SW 1271 (cell line): ENCODE results near the gene MED12L.
"Not testable (repeated sequence)": the region's sequence is repeated elsewhere in the genome, so short reads cannot be mapped to it uniquely, and the experiment has no call there.

ENCODE experiments used
- DNase-seq, 2 experiments: peaks; one replicate each; lab custom pipeline; 2025; lab: John Stamatoyannopoulos, UW

Gene MED12L, protein sequence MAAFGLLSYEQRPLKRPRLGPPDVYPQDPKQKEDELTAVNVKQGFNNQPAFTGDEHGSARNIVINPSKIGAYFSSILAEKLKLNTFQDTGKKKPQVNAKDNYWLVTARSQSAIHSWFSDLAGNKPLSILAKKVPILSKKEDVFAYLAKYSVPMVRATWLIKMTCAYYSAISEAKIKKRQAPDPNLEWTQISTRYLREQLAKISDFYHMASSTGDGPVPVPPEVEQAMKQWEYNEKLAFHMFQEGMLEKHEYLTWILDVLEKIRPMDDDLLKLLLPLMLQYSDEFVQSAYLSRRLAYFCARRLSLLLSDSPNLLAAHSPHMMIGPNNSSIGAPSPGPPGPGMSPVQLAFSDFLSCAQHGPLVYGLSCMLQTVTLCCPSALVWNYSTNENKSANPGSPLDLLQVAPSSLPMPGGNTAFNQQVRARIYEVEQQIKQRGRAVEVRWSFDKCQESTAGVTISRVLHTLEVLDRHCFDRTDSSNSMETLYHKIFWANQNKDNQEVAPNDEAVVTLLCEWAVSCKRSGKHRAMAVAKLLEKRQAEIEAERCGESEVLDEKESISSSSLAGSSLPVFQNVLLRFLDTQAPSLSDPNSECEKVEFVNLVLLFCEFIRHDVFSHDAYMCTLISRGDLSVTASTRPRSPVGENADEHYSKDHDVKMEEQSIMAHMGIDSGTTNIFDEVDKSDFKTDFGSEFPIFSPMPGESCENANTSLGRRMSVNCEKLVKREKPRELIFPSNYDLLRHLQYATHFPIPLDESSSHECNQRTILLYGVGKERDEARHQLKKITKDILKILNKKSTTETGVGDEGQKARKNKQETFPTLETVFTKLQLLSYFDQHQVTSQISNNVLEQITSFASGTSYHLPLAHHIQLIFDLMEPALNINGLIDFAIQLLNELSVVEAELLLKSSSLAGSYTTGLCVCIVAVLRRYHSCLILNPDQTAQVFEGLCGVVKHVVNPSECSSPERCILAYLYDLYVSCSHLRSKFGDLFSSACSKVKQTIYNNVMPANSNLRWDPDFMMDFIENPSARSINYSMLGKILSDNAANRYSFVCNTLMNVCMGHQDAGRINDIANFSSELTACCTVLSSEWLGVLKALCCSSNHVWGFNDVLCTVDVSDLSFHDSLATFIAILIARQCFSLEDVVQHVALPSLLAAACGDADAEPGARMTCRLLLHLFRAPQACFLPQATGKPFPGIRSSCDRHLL (N-terminal part only)

DNA sequence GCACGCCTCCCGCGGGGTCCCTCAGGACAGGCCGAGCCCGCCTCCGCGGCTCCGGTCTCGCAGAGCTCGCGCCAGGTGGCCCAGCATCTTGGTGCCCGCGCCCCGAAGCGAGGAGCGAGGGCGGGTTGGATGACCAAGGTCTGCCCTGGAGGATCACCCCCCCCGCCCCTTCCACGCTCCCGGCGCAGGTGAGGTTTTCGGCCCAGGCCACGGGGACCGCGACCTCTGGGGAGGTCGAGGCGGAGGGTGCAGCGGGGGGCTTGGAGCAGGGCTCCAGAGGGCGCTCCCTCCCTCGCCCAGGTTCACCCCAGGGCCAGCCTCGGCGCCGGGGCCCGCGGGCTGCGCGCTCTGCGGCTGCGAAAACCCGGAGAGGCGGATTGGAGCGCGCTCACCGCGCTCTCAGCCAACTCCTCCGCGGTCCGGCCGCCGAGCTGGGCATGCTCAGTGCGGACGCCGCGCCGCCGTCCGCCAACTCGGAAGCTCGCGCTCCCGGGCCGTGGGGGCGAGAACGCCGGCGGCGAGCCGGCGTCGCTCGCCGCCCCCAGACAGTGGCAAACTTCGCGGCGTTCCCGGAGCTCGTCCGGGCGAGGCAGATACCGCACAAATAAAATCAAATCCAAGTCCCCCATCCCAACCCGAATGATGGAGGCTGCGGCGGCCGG, at the start of gene MED12L:
MED12L (plus strand) TSS at position 438 of the 662 bp plus-strand sequence. CDS start 1,263 bp downstream, outside the sequence.
- peak; percentile 34 to 60 for DNase-seq

DNA sequence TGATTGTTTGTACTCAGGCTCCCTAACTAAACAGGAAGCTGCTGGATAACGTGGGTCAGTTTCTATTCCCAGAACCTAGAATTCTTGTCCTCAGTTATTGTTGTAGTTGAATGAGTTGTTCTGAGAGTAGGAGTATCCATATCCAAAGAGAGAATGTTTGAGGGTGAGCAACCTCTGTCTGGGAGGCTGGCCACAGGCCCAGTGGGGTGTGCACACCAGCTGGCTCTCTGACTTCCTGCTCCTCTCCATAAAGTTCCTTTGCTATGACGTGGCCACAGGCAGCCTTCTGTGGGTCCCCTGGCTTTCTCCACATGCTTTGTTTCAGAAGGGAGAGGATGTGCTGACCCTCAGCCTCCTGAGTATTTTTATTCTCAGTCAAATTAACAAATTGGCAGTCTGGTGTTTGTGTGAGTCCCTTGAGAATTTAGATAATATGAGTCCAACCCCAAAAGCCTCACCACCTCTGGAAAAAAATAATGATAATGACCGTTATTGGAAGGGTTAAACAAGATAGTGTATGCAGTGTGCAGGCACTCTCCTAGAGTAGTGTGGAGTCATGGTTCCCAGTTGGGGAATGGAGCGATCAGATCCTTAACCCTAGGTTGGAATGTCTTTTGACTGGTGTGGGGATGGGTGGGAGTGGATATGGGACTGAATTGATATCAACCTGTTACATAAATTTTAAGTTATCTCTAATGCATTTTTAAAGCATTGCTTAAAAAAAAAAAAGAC, 47.6 kb upstream of the MED12L start:
- peak; percentile 59 to 84 for DNase-seq

DNA sequence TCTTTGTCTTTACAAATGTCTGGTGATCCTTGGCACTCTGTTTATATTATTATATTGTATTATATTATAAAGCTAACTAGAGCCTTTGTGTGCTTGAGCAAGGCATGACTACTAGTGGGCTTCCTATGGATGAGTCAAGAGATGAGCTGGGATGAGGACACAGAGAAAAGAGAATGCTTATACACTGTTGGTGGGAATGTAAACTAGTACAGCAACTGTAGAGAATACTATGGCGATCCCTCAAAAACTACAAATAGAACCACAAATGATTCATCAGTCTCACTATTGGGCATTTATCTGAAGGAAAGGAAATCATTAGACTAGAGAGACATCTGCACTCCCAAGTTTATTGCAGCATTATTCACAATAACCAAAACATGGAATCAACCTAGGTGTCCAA, 40.8 kb upstream of the MED12L start:
- DNase-seq = no peak

DNA sequence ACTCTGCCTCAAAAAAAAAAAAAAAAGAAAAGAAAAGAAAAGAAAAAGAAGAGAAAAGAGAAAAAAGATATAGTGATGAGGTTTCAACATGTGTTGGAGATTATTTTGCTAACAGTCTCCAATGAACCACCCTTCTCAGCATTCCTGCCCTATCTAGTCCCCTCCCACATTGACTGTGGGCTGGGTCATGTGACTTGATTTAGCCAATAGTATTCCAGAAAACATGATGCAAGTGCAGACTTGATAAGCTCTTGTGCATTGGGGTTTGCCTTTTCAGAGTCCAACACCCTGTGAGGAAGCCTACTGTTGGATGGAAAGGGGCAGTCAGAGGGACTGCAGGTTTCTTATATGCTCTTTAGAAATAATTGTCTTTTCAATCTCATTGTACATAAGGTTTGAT, 37.8 kb upstream of the MED12L start:
- no peak for DNase-seq

DNA sequence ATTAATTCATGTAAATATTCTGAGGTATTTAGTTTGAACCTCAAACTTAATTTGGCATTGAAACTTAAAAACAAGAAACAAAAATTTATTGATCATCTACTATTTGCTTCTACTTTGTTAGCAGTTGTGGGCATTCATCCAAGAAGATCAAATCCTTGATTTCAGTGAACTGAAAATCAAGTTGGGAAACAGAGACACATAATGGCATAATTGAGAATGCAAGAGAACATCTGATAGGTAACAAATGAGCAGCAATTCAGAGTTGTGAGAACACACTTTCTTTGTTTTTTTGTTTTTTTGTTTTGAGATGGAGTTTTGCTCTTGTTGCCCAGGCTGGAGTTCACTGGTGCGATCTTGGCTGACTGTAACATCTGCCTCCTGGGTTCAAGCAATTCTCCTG, 33.9 kb upstream of the MED12L start:
- DNase-seq = no peak

DNA sequence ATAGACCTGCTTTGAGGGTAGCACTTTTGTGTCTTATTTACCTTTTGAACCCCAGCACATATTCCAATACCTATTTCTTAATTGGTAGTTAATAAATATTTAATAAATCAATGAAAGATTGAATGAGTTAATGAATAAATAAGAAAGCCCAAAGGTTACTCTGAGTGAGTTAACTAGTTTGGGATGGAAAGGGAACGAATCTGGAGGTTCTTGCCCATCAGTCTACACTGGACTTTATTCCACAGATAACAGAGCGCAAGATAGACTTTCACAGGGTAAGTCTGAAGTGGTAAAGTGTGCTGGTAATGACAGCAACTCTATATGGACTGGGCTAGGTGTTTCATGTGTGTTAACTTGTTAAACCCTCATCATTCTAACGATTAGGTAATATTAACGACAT, 33.1 kb upstream of the MED12L start:
- no peak for DNase-seq

DNA sequence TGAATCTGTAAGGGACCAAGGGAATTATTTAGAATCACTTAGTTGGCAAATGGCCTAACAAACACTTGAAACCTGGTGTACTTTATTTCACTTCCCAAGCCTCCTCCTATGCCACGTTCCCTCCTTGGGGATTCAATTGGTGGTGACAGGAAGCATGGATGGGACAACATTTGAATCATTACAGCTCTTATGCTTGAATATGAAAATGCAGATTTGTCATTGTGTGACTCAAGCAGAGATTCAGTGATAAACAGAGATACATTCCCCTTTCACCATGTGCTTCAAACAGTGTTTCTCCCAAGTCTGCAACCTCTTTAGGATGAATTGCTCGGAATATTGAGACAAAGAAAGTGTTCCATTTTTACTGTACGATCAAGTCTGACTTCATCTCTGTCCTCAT, 32.7 kb upstream of the MED12L start:
- DNase-seq = no peak

DNA sequence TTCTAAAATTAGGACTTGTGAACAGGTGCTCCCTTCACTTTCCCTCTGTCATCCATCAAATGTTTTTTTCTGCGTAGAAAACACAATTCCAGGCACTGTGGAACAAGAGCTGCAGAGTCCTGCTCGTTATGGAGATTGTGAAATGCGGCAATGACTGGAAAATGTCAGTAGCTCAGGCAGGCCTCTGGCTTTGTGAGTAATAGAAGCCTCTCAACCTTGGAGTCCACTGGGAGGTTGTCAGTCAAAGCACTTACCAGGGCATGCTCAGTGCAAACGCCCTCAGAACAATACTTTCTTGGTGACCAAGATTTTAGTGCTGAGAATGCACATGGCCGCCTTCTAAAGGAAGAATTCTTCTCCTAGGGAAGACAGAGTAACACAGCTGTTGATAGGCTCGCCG, 26.7 kb upstream of the MED12L start:
- no peak for DNase-seq

DNA sequence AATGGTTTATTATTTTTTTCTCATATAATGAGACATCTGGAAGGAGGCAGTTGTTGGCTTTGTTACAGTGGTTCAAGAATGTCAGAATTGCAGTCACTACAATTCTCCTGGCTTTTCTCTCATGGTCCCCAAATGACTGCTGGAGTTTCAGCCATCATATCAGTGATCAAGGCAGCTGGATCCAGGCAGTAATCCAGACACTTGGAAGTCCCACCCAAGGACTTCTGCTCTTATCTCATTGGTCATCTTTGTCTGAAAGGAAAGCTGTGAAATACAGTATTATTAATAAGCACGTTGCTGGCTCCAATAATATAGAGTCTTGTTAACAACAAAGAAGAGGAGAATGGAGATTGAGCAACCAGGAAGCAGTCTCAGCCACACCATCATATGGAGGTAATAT, 22.9 kb upstream of the MED12L start:
- no peak for DNase-seq

DNA sequence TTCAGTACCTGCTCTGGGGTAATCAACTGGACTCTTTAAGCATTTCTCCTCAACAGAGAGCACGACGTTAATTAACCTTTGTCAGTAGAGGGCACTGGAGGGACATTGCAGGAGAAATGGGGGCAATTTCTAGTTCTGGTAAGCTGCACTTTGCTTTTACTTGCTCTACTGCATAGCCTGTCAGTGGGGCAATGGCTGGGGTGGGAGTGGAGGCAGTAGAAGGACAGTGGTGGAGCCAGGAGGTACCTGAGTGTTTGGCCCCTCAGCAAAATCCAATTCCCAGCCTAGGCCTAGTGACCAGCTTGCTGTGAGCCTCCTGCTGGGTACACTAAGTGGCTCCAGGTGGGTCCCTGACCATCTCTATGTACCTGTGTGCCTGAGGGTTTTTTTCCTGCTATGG, 18.3 kb upstream of the MED12L start:
- peak in 1 of 2 experiments; percentile 9 for DNase-seq

DNA sequence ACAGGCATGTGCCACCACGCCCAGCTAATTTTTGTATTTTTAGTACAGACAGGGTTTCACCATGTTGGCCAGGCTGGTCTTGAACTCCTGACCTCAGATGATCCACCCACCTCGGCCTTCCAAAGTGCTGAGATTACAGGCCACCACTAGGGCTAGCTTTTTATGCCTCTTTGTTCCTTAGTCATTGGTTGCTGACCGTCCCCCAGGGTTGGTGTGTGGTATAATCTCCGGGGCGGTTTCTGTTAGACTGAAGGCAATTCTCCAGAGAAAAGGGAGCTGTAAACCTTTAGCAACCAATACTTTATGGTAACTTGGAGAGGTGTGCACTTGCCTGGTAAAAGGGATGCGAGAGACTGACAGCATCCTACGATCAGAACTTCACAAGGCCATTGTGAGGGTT, 12.6 kb upstream of the MED12L start:
- DNase-seq = not testable (repeated sequence)

DNA sequence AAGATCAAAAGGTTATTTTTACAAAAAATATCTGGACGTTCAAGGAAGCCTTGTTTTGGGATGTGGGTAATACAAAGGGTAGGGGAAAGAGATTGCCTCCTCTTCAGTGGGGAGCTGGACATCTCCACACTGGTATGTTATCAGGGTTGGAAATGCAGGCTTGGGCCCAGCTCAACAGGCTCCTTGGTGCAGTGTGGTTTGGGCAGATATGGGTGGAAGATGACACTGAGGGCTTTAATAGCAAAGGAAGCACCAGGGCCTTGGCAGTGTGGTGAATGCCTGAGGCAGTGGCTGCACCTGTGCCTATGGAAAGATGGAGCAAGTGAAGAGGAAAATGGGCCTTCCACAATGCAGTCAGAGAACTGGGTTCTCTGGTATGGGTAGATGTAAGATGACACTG, 11.2 kb upstream of the MED12L start:
- no peak for DNase-seq

DNA sequence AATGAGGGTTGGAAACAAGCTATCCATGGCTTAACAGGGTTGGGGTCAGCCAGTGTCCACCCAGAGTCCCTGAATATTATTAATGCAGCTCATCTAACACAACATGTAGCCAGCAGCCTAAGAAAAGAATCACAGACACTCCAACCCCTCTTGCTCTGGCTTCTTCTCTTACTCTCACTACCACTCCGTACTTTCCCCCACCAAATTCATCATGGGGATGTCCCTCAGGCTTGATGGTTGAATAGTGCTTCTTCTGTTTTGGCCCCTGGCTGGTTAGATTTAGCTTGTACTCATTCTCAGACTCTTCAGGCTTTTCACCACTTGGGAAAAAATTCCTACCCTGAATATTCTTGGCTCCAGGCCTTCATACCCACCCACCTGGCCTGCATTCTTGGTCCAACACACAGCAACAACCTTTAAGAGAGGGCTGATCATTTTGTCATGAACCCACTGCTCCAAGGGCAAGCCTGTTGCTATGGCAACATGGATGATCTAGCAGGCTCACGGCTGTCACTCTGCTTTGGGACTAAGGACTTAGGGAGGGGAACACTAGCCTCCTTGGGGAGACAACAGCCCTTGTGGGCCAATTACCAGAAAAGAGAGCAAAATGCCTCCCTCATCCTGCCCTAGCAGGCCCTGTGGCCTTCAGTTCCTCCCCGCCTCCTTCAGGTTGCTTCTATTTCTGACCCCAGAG, 9.4 kb upstream of the MED12L start:
- DNase-seq = no peak

DNA sequence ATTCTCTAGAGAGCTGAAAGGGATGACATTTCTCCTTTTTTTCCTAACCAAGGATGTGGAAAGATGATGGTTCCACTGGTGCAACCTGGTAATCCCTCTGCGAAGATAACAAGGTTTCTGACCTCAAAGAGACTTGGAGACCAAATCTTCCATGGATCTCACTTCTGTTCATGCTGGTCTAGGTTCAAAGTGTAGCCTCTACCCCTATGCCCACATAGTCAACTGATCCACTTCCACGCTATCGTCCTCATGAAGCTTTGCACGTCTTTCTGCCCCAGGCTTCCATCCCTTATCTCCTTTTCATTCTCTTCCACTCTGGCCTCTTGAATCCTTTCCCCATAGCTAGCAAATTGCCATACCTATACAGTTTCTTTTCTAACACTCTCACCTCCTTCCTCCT, 8.8 kb upstream of the MED12L start:
- no peak for DNase-seq

DNA sequence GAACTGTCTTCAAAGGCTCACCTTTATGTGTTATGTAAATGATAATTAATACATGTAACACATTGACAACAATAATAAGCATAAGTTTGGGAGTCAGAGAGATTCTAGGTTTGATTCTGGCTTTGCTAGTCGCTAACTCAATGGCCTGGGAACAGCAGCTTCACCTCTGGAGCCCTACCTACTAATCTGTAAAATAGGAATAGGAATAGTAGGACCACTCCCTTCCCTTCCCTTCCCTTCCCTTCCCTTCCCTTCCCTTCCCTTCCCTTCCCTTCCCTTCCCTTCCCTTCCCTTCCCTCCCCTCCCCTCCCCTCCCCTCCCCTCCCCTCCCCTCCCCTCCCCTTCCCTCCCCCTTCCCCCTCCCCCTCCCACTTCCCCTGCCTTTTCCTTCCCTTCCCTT, 4.4 kb upstream of the MED12L start:
- DNase-seq = not testable (repeated sequence)

DNA sequence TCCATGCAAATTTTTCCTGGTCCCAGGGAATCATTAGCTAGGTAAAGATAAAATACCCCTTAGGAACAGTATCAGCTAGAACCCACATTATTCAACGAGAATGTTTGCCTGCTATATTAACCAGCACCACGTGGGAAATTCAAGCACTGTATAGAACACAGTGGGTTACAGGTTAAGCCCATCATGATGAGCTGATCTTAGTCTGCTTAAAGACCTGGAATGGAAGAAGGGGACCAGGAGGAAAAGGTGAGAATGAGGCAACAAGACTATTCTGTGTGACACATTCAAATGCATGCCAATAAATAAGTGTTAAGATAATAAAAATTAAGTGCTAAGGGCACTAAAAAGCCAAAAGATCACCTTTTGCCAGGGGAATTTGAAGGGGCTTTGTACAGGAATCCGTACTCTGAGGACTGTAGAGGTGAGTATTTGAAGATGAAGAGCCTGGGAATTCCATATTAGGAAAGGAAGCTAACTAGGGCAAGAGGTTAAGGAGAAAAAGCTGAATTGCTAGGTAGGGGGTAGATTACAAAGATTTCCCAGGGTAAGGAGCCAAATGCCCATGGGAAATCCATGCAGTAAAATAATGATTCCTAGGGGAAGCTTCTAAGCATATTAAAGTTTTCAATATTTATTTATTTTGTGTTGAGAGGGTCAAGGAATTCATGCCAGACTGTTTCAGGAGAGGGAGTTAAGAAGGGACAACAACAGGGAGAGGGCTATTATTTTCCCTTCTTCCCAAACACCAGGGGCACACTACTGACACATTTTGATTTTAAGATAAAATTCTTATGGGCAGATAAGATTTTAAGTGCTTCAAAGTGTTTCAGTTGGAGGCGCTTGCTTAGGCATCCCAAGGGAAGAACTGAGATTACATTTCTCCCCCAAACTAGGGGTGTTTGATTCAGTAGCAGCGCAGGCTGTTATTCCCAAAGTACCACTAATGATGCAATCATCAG, 2.3 kb upstream of the MED12L start:
- DNase-seq = no peak

DNA sequence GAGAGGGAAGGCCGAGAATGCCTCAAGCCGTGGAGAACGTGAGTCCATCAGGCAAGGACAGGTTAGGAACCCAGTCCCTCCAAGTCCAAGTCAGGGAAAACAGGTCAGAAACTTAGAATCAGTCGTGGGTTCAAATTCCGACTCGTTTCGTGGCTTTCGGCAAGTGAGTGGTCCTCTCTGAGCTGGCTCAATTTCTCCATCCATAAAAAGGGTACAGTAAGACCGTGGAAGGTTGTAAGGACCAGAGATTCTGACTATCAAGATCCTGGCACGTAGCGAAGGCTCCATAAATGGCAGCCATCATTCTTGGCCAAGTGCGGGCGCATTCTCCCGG, 604 bp upstream of the MED12L start:
- DNase-seq = no peak

DNA sequence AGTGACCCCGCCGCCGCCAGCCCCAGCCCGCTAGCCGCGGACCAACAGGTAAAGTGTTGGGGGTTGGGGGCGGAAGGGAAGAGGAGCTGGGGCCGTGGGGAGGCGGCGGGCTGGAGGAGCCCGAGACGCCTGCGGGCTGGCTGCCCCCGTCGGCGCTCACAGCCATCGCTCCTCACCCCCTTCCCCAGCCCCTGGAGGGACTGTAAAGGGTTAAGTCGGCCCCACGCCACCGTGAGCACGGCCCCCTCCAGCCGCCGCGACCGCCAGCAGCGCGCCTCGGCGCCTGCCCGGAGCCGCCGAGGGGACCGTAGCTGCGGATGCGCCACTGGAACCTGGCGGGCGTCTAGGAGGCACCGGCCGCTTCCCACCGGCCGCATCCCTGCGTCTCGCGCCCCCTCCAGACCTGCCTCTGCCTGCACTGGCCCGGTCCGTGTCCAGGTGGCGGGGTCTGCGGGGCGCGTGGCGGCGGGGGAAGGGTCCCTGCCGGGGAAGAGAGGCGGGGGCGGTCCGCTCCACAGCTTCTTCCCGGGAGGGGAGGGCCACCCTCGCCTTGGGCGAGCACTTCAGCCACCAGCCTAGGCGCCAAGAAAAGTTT, 522 bp downstream of the MED12L start:
- no peak for DNase-seq
